Psoas muscle (tissue), 8 donors: ENCODE results near the gene MRNIP. TPM values are rescaled to one million over a fixed set of nuclear protein-coding genes. Genes with fewer than 3 reads are reported as not detected.
A peak's percentile ranks its signal among the peaks of the same experiment; 100 is the strongest.
"Not testable (repeated sequence)": the region's sequence is repeated elsewhere in the genome, so short reads cannot be mapped to it uniquely, and the experiment has no call there.

ENCODE experiments used
- ATAC-seq, 4 donors: fragments of 200-7000 bp; cut with Tn5 transposase; one replicate each; pipeline ENCODE4 v1.9.1; 2020; ENCODE audit warnings: moderate library complexity in 3 of 4, mild to moderate bottlenecking in 2 of 4
- DNase-seq, 2 donors: peaks; one replicate each; pipeline ENCODE4 v3.0.0-alpha.2; 2020
- H3K27ac ChIP-seq: fragments of 200-600 bp; one replicate; pipeline ENCODE4 v1.8.0; 2022
- H3K27me3 ChIP-seq, 3 donors: fragments of 200-600 bp in 1 of 3; one replicate each; pipeline versions ENCODE4 v1.6.1 to v1.8.0; 2013 to 2022; ENCODE audit warnings: low read length in 2 of 3, mild to moderate bottlenecking in 2 of 3, moderate library complexity in 1 of 3; ENCODE audit not compliant: insufficient read depth in 3 of 3
- H3K36me3 ChIP-seq, 2 donors: fragments of 200-600 bp in 1 of 2; one replicate each; pipeline versions ENCODE4 v1.6.1 to v1.8.0; 2013 to 2022; ENCODE audit warnings: low read depth in 1 of 2, mild to moderate bottlenecking in 1 of 2, moderate library complexity in 1 of 2; ENCODE audit not compliant: insufficient read depth in 1 of 2
- H3K4me1 ChIP-seq: fragments of 200-600 bp; one replicate; pipeline ENCODE4 v1.8.0; 2022
- H3K4me3 ChIP-seq: fragments of 200-600 bp; one replicate; pipeline ENCODE4 v1.8.0; 2022; ENCODE audit warnings: mild to moderate bottlenecking
- H3K9me3 ChIP-seq: fragments of 200-600 bp; one replicate; pipeline ENCODE4 v1.8.0; 2022
- WGBS, 3 donors: extraction: QIAGEN DNeasy Blood & Tissue Kit; methylation state at CpG; one replicate each; pipeline versions ENCODE4 v1.1.6 to v1.1.7; 2013; 5-methylcytosine and 5-hydroxymethylcytosine counted together
- intact Hi-C, 2 donors: fragments of 100-400 bp; cut with DNase I; formaldehyde crosslinking; loops; one replicate each; pipeline versions ENCODE4 v1.11.0 to v1.14.2; 2022
- polyA plus RNA-seq, 3 donors: library from polyadenylated mRNA; stranded (reverse); fragments of 200-250 nt; gene quantifications; one replicate each; pipeline ENCODE4 v1.2.3, GENCODE V29; 2013
- total RNA-seq, 4 donors: library from RNA; stranded (reverse); fragmentation: NEBNext Ultra II Directional in 2 of 4; extraction: Animal tissue kit (Norgen Biotek cat#: 25700) in 2 of 4; gene quantifications; one replicate each; pipeline versions ENCODE4 v1.2.1 to v1.2.4, GENCODE V29; 2021 to 2023
- TF ChIP-seq, protein P1 (sequence below): fragments of 200-600 bp; IDR thresholded peaks from one replicate; pipeline ENCODE4 v1.8.0; 2022; ENCODE audit warnings: antibody characterized with exemption
- donor health status: healthy with polysubstance abuse.
- donor health status: DM: no; HTN: no; CAD: no; lungs with moderate emphysema.
- donor health status: Bipolar disorder and iron deficiency.
- donor health status: healthy.
- donor health status: DM: yes; HTN: yes; CAD: no.
- donor health status: DM: no; HTN: no; CAD: no.
- donor health status: DM: no; HTN: no; CAD: no.
- donor health status: DM: yes; HTN: yes; CAD: no.

The MRNIP gene
- total and polyA plus RNA-seq, 7 donors: 2.1 to 30.4 (median 7.9) TPM

DNA sequence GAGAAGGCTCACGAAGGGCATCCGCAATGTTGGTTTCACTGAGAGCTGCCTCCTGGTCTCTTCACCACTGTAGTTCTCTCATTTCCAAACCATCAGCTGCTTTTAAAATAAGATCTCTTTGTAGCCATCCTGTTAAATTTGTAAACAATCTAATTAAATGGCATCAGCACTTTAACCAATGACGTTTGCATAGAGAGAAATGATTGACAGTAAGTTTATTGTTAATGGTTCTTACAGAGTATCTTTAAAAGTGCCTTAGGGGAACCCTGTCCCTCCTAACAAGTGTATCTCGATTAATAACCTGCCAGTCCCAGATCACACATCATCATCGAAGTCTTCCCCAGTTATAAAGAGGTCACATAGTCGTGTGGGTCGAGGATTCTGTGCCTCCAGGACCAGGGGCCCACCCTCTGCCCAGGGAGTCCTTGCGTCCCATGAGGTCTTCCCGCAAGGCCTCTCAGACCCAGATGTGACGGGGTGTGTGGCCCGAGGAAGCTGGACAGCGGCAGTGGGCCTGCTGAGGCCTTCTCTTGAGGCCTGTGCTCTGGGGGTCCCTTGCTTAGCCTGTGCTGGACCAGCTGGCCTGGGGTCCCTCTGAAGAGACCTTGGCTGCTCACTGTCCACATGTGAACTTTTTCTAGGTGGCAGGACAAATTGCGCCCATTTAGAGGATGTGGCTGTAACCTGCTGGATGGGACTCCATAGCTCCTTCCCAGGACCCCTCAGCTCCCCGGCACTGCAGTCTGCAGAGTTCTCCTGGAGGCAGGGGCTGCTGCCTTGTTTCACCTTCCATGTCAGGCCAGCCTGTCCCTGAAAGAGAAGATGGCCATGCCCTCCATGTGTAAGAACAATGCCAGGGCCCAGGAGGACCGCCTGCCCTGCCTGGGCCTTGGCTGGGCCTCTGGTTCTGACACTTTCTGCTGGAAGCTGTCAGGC is 21.3 kb downstream of the MRNIP start:
- H3K4me3 ChIP-seq: no peak overlapping the region
- TF ChIP-seq, protein P1, sequence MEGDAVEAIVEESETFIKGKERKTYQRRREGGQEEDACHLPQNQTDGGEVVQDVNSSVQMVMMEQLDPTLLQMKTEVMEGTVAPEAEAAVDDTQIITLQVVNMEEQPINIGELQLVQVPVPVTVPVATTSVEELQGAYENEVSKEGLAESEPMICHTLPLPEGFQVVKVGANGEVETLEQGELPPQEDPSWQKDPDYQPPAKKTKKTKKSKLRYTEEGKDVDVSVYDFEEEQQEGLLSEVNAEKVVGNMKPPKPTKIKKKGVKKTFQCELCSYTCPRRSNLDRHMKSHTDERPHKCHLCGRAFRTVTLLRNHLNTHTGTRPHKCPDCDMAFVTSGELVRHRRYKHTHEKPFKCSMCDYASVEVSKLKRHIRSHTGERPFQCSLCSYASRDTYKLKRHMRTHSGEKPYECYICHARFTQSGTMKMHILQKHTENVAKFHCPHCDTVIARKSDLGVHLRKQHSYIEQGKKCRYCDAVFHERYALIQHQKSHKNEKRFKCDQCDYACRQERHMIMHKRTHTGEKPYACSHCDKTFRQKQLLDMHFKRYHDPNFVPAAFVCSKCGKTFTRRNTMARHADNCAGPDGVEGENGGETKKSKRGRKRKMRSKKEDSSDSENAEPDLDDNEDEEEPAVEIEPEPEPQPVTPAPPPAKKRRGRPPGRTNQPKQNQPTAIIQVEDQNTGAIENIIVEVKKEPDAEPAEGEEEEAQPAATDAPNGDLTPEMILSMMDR: no peak
- H3K27me3 ChIP-seq: no peaks in the 10 kb centered on the region
- H3K27ac ChIP-seq: peak overlapping the region; percentile 76
- ATAC-seq (no peak), DNase-seq (no peak)
- H3K36me3 ChIP-seq: peaks cover 11 to 60% of the 10 kb centered on the region in 2 donors
- H3K4me1 ChIP-seq: peaks cover 38% of the 10 kb centered on the region
- WGBS, 3 donors: 79 to 85% (median 81%) methylated on average over 15 of the region's 15 CpGs
- intact Hi-C loops: no loop called here
- no peaks in the 10 kb centered on the region for H3K9me3 ChIP-seq

GRCh38 chr5:179836225-179837019 is 22.2 kb downstream of the MRNIP start:
- TF ChIP-seq, protein P1: no peak
- Histone ChIP-seq H3K4me3 (no peak overlapping the region), H3K9me3 (no peaks in the 10 kb centered on the region), H3K36me3 (peaks cover 15 to 69% of the 10 kb centered on the region in 2 donors), H3K27ac (peak overlapping the region; percentile 76), H3K27me3 (no peaks in the 10 kb centered on the region), H3K4me1 (peaks cover 44% of the 10 kb centered on the region)
- intact Hi-C loops: no loop called here
- peak in 1 of 2 donors; percentile 74 for DNase-seq
- ATAC-seq: peak in 2 of 4 donors; percentile 9 to 34
- WGBS, 3 donors: 74 to 84% (median 75%) methylated on average over 19 of the region's 19 CpGs

- ATAC-seq, H3K4me3 ChIP-seq, intact Hi-C loops, H3K27me3 ChIP-seq, H3K27ac ChIP-seq, H3K9me3 ChIP-seq, DNase-seq: not testable (repeated sequence)
- WGBS, 3 donors: 87 to 96% (median 93%) methylated on average over 14 to 23 of the region's 28 CpGs
- Histone ChIP-seq H3K36me3 (peaks cover 15 to 85% of the 10 kb centered on the region in 2 donors), H3K4me1 (peaks cover 58% of the 10 kb centered on the region)
Measured at GRCh38 chr5:179834871-179835270, 23.7 kb downstream of the MRNIP start.

- Histone ChIP-seq H3K36me3 (peaks cover 15 to 87% of the 10 kb centered on the region in 2 donors), H3K27ac (peak overlapping the region; percentile 63), H3K27me3 (no peaks in the 10 kb centered on the region), H3K9me3 (no peaks in the 10 kb centered on the region), H3K4me3 (no peak overlapping the region), H3K4me1 (peaks cover 60% of the 10 kb centered on the region)
- intact Hi-C loops: no loop called here
- ATAC-seq: peak in 2 of 4 donors; percentile 6 to 17
- WGBS, 3 donors: 70 to 76% (median 70%) methylated on average over 8 of the region's 8 CpGs
- DNase-seq: no peak
- TF ChIP-seq, protein P1: no peak
Measured at GRCh38 chr5:179834120-179834519, 24.5 kb downstream of the MRNIP start.

GRCh38 chr5:179833709-179834070 is 24.9 kb downstream of the MRNIP start:
- Histone ChIP-seq H3K9me3 (no peaks in the 10 kb centered on the region), H3K4me1 (peaks cover 62% of the 10 kb centered on the region), H3K27ac (peak overlapping the region; percentile 63), H3K27me3 (no peaks in the 10 kb centered on the region), H3K36me3 (peaks cover 15 to 91% of the 10 kb centered on the region in 2 donors), H3K4me3 (peak overlapping the region; percentile 4)
- ATAC-seq: no peak
- 98 to 100% (median 99%) methylated on average over 3 of the region's 3 CpGs for WGBS, 3 donors
- intact Hi-C loops: no loop called here
- DNase-seq: no peak
- TF ChIP-seq, protein P1: no peak
